HG02571 (cell line): ENCODE measurements around the gene PIGX.

Experiments used
- ATAC-seq: cut with Tn5 transposase; IDR thresholded peaks from one replicate; pipeline ENCODE4 v1.9.1; 2021; ENCODE audit warnings: mild to moderate bottlenecking, moderate library complexity; ENCODE audit not compliant: unreplicated experiment

Gene PIGX

GRCh38 chr3:196711838-196712513, at the start of gene PIGX, which contains the start of gene CEP19:
Gene PIGX (plus strand): TSS chr3:196712377.
Gene CEP19 (minus strand): TSS chr3:196712250. CDS start chr3:196708657, 3,593 bp downstream.
- peak; percentile 71 for ATAC-seq

DNA sequence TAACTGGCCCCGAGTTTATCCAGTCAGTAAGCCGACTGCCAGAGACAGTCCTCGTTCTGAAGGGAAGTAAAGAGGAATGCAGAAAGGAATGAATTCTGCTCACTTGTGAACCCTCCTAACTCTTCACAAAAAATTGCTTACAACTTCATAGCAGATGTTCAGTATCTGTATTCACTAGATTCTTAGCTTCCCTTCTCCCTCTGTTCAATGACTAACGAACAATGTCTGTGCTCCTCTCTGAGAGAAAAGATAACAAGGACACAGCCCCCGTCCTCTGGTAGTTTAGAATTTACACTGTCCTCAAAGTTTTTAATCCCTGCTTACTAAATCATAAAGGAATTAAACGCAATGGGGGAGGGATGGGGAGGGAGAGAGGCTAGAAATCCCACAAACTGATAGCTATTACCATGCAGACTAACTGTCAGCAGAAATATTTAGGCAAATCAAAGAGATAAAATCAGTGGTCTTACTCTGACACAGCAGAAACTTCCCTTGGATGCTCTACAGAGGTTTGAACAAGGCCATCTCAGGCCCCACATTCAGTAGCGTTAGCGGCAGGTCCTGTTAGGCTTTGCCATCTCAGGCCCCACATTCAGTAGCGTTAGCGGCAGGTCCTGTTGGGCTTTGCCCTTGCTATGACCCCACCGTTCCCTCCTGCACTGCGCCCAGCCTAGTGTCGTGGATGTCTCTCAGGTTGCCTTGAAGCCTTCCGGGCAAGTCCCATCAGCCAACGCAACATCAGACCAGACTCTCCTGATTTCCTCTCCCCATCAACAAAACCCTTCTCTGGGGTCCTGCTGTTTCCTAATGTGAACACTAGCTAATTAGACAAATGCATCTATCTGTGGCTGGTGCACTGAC, 49.2 kb upstream of the PIGX start:
- ATAC-seq = no peak

DNA sequence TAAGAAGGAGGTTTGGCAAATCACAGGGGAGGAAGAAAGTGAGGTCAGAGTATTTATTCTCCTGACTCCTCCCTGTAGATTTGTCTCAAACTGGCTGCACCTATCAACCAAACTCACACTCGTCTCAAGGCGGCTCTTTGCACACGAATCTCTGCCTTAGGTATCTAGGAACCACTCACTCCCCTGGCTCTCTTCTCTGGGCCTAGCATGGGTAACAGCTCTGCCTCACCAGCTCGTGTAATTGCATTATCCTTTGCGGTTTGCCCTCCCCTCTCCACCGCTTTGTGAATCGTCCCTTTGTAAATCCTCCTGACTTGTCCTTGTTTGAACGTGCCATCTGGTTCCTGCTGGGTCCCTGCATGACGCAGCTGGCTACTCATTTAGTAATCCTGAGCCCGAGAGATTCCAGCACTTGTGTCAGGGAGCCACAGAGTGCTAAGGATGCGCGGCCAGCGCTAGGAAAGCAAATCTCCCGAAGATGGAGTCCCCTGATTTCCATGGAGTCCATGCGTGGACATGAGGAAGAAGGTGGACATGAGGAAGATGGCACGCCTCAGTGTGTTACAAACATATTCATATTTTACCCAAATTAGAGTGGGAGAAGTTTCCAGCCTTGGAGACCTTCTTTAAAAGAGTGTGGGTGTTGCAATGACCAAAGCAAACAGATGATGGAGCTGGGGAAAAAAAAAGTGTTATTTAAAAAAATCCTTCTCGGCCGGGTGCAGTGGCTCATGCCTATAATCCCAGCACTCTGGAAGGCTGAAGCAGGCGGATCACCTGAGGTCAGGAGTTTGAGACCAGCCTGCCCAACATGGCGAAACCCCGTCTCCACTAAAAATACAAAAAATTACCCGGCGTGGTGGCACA, 45.9 kb upstream of the PIGX start:
- no peak for ATAC-seq

- no peak for ATAC-seq
Measured at GRCh38 chr3:196667056-196667825, 44.9 kb upstream of the PIGX start.

DNA sequence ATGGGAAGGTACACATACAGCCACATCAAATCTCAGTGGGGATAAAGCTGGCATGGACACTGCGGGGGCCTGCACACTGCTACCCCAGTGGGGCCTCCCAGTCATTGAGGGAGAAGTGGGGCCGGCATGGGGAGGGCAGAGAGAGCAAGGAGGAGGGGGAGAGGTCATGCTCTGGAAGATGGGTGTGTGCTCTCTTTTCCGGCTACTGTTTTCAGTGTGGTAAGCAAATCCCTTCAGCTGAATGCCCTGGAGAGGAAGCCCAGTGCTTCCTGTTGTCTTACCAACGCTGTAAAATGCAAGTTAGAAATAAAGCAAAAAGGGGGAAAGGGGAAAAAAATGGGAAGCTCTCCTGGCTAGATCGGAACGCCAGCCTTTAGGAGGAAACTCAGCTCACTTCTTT, 41.8 kb upstream of the PIGX start:
- ATAC-seq = no peak

GRCh38 chr3:196673632-196674031, 38.5 kb upstream of the PIGX start:
- no peak for ATAC-seq

- ATAC-seq = no peak
Measured at GRCh38 chr3:196677353-196677752, 34.8 kb upstream of the PIGX start.

GRCh38 chr3:196677931-196678330, 34.2 kb upstream of the PIGX start:
- no peak for ATAC-seq

DNA sequence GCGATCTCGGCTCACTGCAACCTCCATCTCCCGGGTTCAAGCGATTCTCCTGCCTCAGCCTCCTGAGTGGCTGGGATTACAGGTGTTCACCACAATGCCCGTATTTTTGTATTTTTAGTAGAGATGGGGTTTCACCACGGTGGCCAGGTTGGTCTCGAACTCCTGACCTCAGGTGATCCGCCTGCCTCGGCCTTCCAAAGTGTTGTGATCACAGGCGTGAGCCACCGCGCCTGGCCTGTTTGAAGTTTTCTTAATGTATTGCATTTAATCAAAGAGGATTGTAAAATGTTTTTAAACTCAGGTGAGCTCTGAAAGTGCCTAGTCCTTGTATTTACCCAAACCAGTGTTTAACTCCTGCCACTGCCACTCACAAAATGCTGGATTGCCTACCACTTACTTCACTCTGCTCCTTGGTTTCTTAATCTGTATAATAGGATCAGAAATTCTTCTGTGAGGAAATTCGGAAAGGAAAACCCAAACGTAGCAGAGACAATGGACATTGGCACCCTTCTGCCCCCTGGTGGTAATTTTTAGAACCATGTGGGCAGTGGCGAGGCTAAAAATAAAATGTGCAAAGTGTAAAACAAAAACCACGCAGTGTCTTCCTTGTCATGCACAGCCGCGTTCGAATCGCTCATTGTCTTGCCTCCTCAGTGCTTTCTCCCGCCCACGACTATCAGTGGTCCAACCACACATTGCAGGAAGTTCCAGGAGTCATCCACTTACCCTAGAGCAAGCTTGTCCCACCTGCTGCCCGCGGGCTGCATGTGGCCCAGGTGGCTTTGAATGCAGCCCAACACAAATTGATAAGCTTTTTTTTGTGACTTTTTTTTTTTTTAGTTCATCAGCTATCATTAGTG, 27.4 kb upstream of the PIGX start:
- peak; percentile 82 for ATAC-seq

DNA sequence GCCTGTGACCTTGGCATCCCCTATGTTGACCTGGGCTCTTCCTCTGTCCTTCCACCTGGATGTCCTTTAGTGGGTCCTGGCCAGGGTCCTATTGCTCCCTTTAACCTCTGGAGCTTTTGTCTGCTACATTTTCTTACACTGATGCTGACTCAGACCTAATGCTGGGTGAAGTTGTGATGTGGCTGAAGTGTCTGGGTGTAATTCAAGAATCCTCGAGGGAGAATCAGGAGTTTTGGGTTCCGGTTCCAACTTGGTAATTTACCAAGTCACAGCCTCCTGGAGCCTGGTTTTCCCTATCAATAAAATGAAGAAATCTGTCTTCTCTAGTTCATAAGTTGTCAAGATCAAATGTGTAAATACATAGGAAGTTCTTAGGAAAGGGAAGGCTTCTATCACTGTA, 25.7 kb upstream of the PIGX start:
- no peak for ATAC-seq

GRCh38 chr3:196688349-196688748, 23.8 kb upstream of the PIGX start:
- ATAC-seq = no peak

- ATAC-seq = no peak
Measured at GRCh38 chr3:196689941-196690660, 22.1 kb upstream of the PIGX start.

- ATAC-seq = no peak
Measured at GRCh38 chr3:196691386-196691785, 20.8 kb upstream of the PIGX start.

DNA sequence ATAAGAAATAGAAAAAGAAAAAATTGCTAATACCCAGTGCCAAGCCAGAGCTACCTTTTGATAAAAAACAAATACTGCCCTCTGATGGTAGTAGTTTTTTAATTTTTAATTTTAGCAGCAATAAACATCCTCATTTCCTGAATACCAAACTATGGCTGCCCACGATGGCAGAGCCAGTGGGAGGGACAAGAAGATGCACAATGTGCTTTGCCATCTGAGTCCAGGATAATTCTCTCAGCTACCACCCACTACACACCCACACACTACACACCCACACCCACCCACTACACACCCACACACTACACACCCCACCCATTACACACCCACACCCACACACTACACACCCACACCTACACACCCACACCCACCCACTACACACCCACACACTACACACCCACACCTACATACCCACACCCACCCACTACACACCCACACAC, 18.0 kb upstream of the PIGX start:
- no peak for ATAC-seq

- ATAC-seq = no peak
Measured at GRCh38 chr3:196694941-196695848, 17.0 kb upstream of the PIGX start.

GRCh38 chr3:196695849-196696226, 16.3 kb upstream of the PIGX start:
- no peak for ATAC-seq

- ATAC-seq = no peak
Measured at GRCh38 chr3:196697270-196697669, 14.9 kb upstream of the PIGX start.

- ATAC-seq = no peak
Measured at GRCh38 chr3:196699749-196700148, 12.4 kb upstream of the PIGX start.
